Kidney (tissue), 14 donors: ENCODE results near the gene YBX2. TPM values are rescaled to one million over a fixed set of nuclear protein-coding genes. Genes with fewer than 3 reads are reported as not detected.

Source experiments
- DNase-seq, 5 donors: peaks; one replicate each; pipeline ENCODE4 v3.0.0-alpha.2; 2013 to 2020
- FAIRE-seq: peaks from 2 replicates; lab custom pipeline; 2012; peaks lifted over from hg19 to GRCh38; lab: Jason Lieb, UNC
- H3K27ac ChIP-seq, 2 donors: one replicate each; pipeline ENCODE4 v1.7.0; 2013; ENCODE audit warnings: low read depth in 2 of 2, low read length in 2 of 2, inconsistent platforms in 1 of 2
- H3K27me3 ChIP-seq: one replicate; pipeline ENCODE4 v1.7.1; 2013; ENCODE audit warnings: low read length, inconsistent platforms; ENCODE audit not compliant: control insufficient read depth, insufficient read depth
- H3K36me3 ChIP-seq, 3 donors: one replicate each; pipeline versions ENCODE4 v1.7.0 to v1.7.1; 2013; ENCODE audit warnings: low read length in 3 of 3, control low read depth in 1 of 3, inconsistent platforms in 1 of 3; ENCODE audit not compliant: insufficient read depth in 3 of 3, control insufficient read depth in 2 of 3
- H3K4me1 ChIP-seq, 3 donors: one replicate each; pipeline versions ENCODE4 v1.7.0 to v1.7.1; 2013; ENCODE audit warnings: low read length in 3 of 3, inconsistent platforms in 1 of 3, low read depth in 1 of 3; ENCODE audit not compliant: control insufficient read depth in 2 of 3, insufficient read depth in 2 of 3
- H3K4me3 ChIP-seq, 3 donors: one replicate each; pipeline versions ENCODE4 v1.7.0 to v1.8.1; 2013; ENCODE audit warnings: low read length in 3 of 3, control low read depth in 1 of 3, inconsistent platforms in 1 of 3
- H3K9ac ChIP-seq, 3 donors: one replicate each; pipeline versions ENCODE4 v1.7.0 to v1.7.1; 2013; ENCODE audit warnings: low read length in 3 of 3, control low read depth in 1 of 3, inconsistent platforms in 1 of 3
- H3K9me3 ChIP-seq, 3 donors: one replicate each; pipeline versions ENCODE4 v1.7.0 to v1.7.1; 2013; ENCODE audit warnings: low read length in 3 of 3, control low read depth in 1 of 3, inconsistent platforms in 1 of 3; ENCODE audit not compliant: control insufficient read depth in 2 of 3, insufficient read depth in 1 of 3
- CTCF ChIP-seq: IDR thresholded peaks from 3 replicates; pipeline ENCODE4 v1.5.1; 2012; ENCODE audit warnings: mild to moderate bottlenecking, moderate library complexity, borderline replicate concordance; ENCODE audit not compliant: insufficient read depth; ENCODE audit errors: extremely low read depth
- intact Hi-C: fragments of 100-400 bp; cut with DNase I; formaldehyde crosslinking; loops from one replicate; pipeline ENCODE4 v1.11.1; 2022
- polyA plus RNA-seq: library from polyadenylated mRNA; stranded (reverse); fragments of 350-450 nt; fragmentation: Illumina TruSeq; extraction: RNeasy Lipid Tissue Mini Kit (QIAGEN cat#74804); gene quantifications from one replicate; pipeline ENCODE4 v1.2.3, GENCODE V29; 2014; ENCODE audit warnings: low read depth, low replicate concordance; ENCODE audit not compliant: insufficient read depth
- total RNA-seq: library from RNA; stranded (reverse); fragmentation: NEBNext Ultra II Directional; extraction: Animal tissue kit (Norgen Biotek cat#: 25700); gene quantifications from one replicate; pipeline ENCODE4 v1.2.1, GENCODE V29; 2021
- donor health status: control.
- donor health status: control.
- donor health status: control.
- donor health status: control.
- donor health status: control.
- donor health status: DM: yes; HTN: yes; CAD: no.
- donor health status: Normal renal cell carcinoma (clear cell type).

Gene YBX2
- total and polyA plus RNA-seq, 2 donors from 2014 or later: 1.3 to 3.3 TPM

- no peak overlapping the region for H3K27ac ChIP-seq
- no peak overlapping the region for H3K4me3 ChIP-seq
- H3K36me3 ChIP-seq: no peaks in the 10 kb centered on the region
- peaks cover under 1% of the 10 kb centered on the region for H3K27me3 ChIP-seq
- H3K4me1 ChIP-seq: peaks cover 0 to 15% (median 9%) of the 10 kb centered on the region in 3 donors
- intact Hi-C loops: no loop called here
- FAIRE-seq (no peak), DNase-seq (no peak)
- no peak overlapping the region for H3K9ac ChIP-seq
- H3K9me3 ChIP-seq: no peaks in the 10 kb centered on the region
- TF ChIP-seq CTCF: no peak
These were observed 4.3 kb downstream of the YBX2 start for GRCh38 chr17:7290166-7290565.

- no peak for FAIRE-seq
These were observed 5.0 kb downstream of the YBX2 start for GRCh38 chr17:7289256-7290032.

GRCh38 chr17:7285679-7286078, 8.8 kb downstream of the YBX2 start:
- FAIRE-seq: no peak
- H3K9me3 ChIP-seq: no peaks in the 10 kb centered on the region
- no peak overlapping the region for H3K27ac ChIP-seq
- no peak overlapping the region for H3K9ac ChIP-seq
- H3K36me3 ChIP-seq: no peaks in the 10 kb centered on the region
- TF ChIP-seq CTCF: no peak
- peaks cover 0 to 10% (median 0%) of the 10 kb centered on the region in 3 donors for H3K4me1 ChIP-seq
- H3K27me3 ChIP-seq: no peaks in the 10 kb centered on the region
- no peak for DNase-seq
- intact Hi-C loops: no loop called here
- H3K4me3 ChIP-seq: no peak overlapping the region

More at GRCh38 chr17:7289256-7290032, 5.0 kb downstream of the YBX2 start:
- Histone ChIP-seq H3K9ac (no peak overlapping the region), H3K9me3 (no peaks in the 10 kb centered on the region), H3K27me3 (no peaks in the 10 kb centered on the region), H3K4me1 (peaks cover 0 to 15% (median 6%) of the 10 kb centered on the region in 3 donors), H3K27ac (no peak overlapping the region), H3K4me3 (no peak overlapping the region), H3K36me3 (no peaks in the 10 kb centered on the region)
- DNase-seq: no peak
- intact Hi-C loops: no loop called here
- no peak for TF ChIP-seq CTCF
